Superior temporal gyrus (tissue), 1 donor: Measurements from ENCODE around the gene IL27RA.
"Not testable (repeated sequence)": the region's sequence is repeated elsewhere in the genome, so short reads cannot be mapped to it uniquely, and the experiment has no call there.

ENCODE experiments used
- DNase-seq: peaks from one replicate; pipeline ENCODE4 v3.0.0-alpha.2; 2016; ENCODE audit errors: extremely low spot score

IL27RA gene

GRCh38 chr19:13999085-13999484 is 32.5 kb upstream of the IL27RA start:
- DNase-seq, result no peak

GRCh38 chr19:14000691-14001375 is 30.7 kb upstream of the IL27RA start:
- no peak for DNase-seq

- no peak for DNase-seq
Observed at GRCh38 chr19:14002571-14003250, 28.9 kb upstream of the IL27RA start.

- peak; percentile 17 for DNase-seq
Observed at GRCh38 chr19:14003251-14004055, 28.1 kb upstream of the IL27RA start.

GRCh38 chr19:14004619-14005348 is 26.8 kb upstream of the IL27RA start:
- DNase-seq, result peak; percentile 72

- peak; percentile 39 for DNase-seq
Observed at GRCh38 chr19:14005349-14006084, 26.0 kb upstream of the IL27RA start.

- DNase-seq, result peak; percentile 100
Observed at GRCh38 chr19:14006085-14006765, 25.3 kb upstream of the IL27RA start, which contains the start of gene RFX1. TSS of gene RFX1 (minus strand) at chr19:14006320. CDS start at chr19:13993843, 12,477 bp downstream.

GRCh38 chr19:14006766-14007562 is 24.6 kb upstream of the IL27RA start:
- DNase-seq, result no peak

GRCh38 chr19:14012378-14012915 is 19.1 kb upstream of the IL27RA start:
- no peak for DNase-seq

- no peak for DNase-seq
Observed at GRCh38 chr19:14015524-14016035, 16.0 kb upstream of the IL27RA start.

- DNase-seq, result no peak
Observed at GRCh38 chr19:14019100-14019499, 12.5 kb upstream of the IL27RA start.

- DNase-seq, result not testable (repeated sequence)
Observed at GRCh38 chr19:14019739-14020138, 11.8 kb upstream of the IL27RA start.

GRCh38 chr19:14021474-14021873 is 10.1 kb upstream of the IL27RA start:
- no peak for DNase-seq

GRCh38 chr19:14022469-14022868 is 9.1 kb upstream of the IL27RA start:
- no peak for DNase-seq

GRCh38 chr19:14023404-14024235 is 7.9 kb upstream of the IL27RA start:
- no peak for DNase-seq

GRCh38 chr19:14026652-14027192 is 4.8 kb upstream of the IL27RA start:
- DNase-seq, result not testable (repeated sequence)

- no peak for DNase-seq
Observed at GRCh38 chr19:14027856-14028450, 3.6 kb upstream of the IL27RA start, which contains the start of gene RLN3. TSS of gene RLN3 (plus strand) at chr19:14028148. CDS start at chr19:14028205, 57 bp downstream.
